AML-193 (cell line): ENCODE results near the gene KCNAB2.

ENCODE experiments used
- DNase-seq, 2 experiments: peaks; one replicate each; lab custom pipeline; 2025; lab: John Stamatoyannopoulos, UW

KCNAB2 gene

DNA sequence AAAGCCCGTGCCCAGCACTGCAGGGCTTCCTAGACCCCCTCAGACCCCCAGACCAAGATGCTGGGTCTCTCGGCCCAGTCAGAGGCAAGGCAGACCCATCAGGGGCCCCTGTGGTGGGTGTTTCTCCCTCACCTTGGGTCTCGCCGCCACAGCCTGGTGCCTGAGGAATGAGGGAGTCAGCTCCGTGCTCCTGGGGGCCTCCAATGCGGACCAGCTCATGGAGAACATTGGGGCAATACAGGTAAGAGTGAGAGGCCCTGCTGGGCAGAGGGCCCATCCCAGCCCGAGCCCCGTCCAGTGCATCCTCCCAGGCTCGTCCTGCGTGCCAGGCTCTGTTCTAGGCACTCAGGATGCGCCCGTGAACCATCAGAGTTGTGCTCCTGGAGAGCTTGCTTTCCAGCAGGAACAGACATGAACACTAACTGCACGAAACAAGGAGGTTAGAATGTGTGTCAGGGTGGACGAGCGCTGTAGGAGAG is 51.5 kb downstream of the KCNAB2 start:
- DNase-seq = no peak

DNA sequence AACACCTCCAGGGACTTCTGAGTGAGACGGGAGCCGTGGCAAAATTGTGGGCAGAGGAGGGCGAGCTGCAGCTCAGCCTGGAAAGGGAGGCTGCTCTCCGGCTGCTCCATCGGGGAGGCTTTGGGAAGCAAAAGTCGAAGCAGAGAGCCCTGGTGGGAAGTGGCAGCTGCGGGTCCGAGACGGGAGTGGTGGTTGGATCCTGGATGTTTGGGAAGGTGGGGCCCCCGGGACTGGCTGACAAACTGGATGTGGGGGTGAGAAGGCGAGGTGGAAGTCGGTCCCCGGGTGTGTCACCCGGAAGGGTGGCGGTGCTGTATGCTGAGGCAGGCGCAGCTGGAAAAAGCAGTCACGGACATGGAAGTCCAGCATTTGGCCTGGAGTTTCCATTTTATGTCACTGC is 52.1 kb downstream of the KCNAB2 start:
- no peak for DNase-seq

DNA sequence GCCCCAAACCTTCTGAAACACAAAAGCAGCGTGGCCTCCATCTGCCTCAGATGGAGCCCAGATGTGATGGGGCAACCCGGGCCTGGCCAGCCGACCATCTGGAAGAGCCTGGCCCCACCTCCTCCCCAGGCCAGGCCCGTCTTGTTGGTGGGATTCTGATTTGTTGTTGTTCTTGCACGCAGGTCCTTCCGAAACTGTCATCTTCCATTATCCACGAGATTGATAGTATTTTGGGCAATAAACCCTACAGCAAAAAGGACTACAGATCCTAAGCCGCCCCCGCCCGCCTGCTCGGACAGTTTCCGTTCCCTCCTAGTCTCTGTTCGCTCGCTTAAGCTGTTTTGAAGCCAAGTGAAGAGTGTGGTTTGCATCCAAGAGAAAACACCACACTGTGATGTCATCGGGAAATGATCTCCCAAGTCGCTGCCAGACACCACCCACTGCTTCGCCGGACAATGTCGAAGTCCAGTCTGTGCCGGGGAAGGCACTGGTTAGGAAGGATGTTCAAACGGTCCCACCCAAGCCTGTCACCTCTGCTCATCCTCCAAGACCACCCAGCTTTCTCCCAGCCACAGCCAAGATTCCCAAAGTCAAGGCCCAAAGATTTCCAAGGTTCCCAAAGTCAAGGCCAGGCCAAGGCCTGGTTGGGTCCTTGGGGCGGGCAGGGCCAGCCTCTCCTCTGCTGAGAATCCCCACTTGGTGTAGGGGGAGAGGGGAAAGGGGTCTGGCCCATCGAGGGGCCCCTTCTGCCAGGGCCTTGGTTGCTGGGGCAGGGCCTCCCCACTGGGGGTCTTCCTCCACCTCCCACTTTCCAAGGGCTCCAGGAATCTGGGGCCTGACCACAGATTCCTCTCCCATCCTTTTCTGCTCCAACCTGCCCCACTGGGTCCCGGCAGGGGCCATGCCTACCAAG is 52.9 kb downstream of the KCNAB2 start:
- no peak for DNase-seq

GRCh38 chr1:6099297-6099696 is 53.6 kb downstream of the KCNAB2 start:
- no peak for DNase-seq

GRCh38 chr1:6099787-6100765 is 54.4 kb downstream of the KCNAB2 start:
- DNase-seq = no peak

DNA sequence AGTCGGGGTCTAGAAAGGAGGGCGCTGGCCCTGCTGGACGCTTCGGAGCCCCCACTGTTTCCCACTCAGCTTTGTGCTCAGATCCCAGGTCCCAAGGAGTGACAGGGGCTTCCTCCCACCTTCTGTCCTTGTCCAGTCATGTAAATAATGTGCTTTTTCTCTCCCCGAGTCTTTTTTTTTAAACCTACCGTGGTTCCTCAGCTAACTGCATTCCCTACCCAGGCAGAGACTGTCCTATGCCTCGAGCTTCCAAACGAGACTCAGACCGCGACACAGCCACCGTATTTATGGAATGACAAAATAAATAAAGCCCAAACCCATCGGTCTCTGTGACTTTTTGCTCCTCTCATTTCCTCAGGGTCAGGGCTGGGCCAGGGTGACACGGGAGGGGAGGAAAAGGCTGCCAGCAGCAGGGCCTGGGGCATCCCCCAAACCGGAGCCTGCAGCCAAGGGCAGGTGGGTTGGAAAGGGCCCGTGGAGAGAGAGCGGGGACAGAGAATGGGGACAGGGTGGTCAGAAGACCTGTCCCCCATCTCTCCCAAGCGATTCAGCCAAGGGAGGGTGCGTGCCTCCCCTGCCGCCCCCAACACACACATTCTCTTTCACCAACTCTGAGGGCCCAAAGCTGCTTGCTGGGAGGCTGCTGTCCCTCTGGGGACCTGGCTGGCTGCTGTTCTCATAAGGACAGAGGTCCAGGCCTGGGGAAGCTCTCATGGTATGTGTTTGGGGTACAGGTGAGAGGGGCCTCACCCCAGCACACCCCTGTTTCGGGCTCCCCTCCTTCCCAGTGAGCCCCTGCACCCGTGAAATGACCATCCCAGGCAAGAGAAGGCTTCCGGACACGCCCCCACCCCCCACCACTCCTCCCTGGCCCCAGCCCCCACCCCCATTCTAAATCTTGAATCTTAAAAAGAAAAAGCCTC is 55.4 kb downstream of the KCNAB2 start:
- no peak for DNase-seq

DNA sequence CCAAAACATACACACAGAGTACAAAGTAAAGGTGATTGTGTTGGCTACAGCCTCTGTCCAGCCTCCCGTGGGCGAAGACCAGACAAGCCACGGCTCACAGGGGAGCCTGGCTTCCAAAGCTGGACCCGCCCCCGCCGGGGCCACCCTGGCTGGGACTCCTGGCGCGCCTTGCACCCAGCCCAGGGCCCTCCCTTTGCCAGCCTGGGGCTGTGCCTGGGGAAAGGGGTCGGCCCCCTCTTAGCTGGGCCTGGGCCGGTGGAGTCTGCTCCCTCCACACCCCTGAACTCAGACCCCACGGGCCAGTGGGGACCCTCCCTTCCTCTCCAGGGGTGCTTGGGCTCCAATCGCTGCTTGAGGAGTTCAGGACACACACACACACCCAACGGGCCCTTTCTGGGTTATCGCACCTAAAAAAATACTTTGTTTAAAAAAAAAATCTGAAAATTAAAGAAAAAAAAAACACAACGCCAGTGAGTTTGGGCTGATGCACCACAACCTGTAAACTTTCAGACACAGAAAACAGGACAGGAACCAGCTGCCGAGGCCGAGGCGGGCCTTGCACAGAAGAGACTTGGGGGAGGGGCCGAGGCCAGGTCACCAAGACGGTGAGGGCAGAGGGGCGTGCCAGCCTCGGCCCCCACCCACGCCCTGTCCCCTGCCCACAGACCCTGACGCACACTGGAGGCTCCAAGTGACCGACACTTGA is 56.3 kb downstream of the KCNAB2 start:
- DNase-seq = no peak

DNA sequence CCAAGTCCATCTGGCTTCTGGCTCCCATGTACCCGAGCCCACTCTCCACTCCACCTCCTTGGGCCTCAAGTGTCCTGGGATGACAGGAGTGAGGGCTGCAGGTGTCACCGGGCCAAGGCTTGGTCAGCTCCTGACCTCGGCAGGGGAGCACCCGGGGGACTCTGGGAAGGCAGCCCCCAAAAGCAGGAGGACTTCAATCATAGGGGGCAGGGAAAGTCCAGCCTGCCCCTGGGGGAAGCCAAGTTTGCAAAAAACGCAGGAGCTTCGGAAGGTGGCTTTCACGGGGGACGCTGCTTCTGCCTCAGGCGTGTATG is 56.8 kb downstream of the KCNAB2 start:
- no peak for DNase-seq

DNA sequence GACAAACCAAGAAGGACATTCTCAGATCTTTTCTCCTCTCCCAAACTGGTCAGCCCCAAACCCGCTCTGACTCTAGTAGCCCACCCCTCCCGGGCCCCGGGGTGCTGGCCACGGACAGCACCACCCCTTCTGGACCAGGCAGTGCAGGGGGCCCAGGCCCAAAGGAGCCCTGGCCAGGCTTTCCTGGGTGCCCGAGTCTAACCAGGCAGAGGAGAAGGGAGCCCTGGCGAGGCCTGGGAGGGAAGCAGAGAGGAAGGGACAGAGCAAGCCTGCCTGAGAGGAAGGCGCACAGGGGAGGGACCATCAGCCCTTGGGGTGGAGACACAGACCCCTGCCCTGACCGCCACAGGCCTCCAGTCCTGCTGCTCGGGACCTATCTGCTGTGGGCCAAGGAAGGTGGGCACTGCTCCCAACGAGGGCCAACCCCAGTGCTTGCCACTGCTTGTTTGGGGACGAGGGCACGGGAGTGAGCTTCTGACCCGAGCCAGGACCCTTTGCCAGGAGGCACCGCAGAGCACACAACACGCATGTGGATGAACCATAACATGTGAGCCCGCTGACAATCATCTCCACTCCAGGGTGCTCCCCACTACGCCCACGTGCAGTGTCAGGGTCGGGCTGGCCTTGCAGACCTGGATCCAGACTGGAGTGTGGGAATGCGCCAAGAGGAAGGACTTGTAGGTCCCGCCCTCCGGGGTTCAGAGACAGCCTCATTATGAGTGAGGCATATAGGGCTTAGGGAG is 57.6 kb downstream of the KCNAB2 start:
- no peak for DNase-seq

DNA sequence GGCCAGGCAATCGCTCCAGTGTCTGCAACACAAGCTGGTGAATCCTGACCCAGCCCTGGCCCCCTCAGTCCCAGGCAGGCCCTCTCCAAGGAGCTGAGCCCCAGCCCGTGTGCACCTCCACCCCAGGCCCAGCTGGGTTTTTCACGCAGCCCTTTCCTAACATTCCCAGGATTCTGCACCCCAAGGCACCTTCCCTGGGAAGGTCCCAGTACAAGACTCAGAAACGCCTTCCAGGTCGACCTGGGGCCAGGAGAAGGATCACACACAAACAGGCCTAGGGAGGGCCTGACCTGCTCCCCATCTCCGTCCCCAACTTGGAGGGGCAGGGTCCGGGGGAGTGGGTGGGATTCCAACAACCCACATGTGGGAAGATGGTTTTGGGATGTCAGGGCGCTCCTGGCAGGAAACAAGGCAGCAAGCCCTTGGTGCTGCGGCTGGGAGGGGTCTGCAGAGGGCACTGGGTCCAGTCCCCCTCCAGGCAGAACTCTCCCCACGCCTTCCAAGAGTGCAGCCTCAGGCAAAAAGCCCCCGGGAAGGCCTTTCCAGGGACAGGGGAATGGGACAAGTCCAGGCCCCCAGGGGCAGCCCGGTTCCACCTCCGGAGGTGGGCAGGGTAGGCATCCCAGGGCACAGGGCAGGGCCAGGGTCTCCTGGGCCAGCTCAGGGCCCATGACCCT is 58.3 kb downstream of the KCNAB2 start:
- DNase-seq = no peak

DNA sequence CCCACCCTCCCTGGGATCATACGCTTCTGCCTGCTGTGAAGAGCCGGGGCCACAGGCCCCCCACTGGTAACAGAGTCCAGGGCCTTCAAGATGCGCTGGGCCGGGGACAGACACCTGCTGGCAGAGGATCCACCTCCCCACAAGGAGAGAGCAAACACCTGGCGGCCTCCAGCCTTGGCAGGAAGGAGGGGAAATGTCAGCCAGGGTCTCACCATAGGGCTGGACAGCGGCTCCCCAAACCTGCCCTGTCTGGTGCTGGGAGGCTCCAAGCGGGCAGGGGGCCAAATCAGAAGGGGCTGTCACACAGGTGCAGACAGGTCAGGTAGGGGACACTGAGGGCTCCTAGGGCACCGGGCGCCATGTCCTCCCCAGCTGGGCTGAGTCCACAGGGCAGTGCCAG is 58.9 kb downstream of the KCNAB2 start:
- no peak for DNase-seq

- DNase-seq = no peak
Measured at GRCh38 chr1:6105218-6105679, 59.6 kb downstream of the KCNAB2 start.

GRCh38 chr1:6105763-6106162 is 60.1 kb downstream of the KCNAB2 start:
- no peak for DNase-seq

DNA sequence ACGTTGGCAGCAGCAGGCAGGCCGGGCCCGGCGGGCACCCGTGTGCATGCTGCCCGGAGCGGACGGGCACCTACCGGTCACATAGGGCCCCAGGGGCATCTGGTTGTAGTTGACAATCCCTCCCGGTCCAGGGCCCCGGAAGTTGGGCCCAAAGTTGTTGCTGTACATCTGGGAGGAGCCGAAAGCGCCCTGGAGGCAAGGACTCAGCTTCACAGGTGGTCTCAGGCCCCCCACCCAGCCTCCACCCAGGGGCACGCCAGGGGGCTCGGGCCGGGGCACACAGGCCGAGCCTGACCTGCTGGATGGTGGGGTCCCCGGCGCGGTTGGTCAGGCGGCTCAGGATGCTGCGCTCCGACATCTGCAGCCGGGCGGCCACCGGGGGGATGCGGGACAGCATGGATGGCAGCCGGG is 60.6 kb downstream of the KCNAB2 start:
- no peak for DNase-seq

- DNase-seq = no peak
Measured at GRCh38 chr1:6106977-6107376, 61.3 kb downstream of the KCNAB2 start.

GRCh38 chr1:6107409-6108356 is 62.0 kb downstream of the KCNAB2 start:
- DNase-seq = no peak

DNA sequence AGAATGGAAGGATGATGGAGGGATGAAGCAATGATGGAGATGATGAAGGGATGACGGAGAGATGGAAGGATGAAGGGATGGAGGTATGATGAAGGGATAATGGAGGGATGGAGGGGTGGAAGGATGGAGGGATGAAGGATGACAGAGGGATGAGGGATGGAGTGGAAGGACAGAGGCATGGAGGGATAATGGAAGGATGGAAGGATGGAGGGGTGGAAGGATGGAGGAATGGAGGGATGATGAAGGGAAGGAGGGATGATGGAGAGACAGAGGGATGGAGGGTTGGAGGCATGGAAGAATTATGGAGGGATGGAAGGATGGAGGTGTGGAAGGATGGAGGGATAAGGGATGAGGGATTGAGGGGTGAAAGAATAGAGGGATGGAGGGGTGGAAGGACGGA is 62.8 kb downstream of the KCNAB2 start:
- no peak for DNase-seq

GRCh38 chr1:6108937-6109614 is 63.4 kb downstream of the KCNAB2 start:
- peak; percentile 40 to 44 for DNase-seq
